ENCODE results near the gene FIGNL2. TPM values are rescaled to one million over a fixed set of nuclear protein-coding genes. Genes with fewer than 3 reads are reported as not detected.

The FIGNL2 gene
- total and polyA plus RNA-seq, 9 of the 15 experiments (the other 6 are each of a cell fraction or from before 2014, with no cell fraction given) = 0.01 TPM; not detected in 8

- peaks cover 0 to 10% of the 10 kb centered on the region in 2 experiments; a peak in 2 of 5 replicates for H3K4me1 ChIP-seq (replicated peaks in 1 of 2; ENCODE audit: control insufficient read depth in 2 of 2, insufficient read depth in 2 of 2, low read length in 2 of 2)
- ATAC-seq (no peak), DNase-seq (ENCODE audit: extremely low read depth in 1 of 4, low spot score in 3 of 4) (no peak), FAIRE-seq (no peak)
- no peaks in the 10 kb centered on the region for H3K9me1 ChIP-seq (ENCODE audit: control insufficient read depth, insufficient read depth, low read length)
- H2AFZ ChIP-seq (ENCODE audit: low read depth, low read length) = no peak overlapping the region
- intact Hi-C loops (cut with micrococcal nuclease) (no loop called here), in situ Hi-C loops (cut with MboI) (no loop called here)
- no peak overlapping the region for H3K4me2 ChIP-seq (ENCODE audit: insufficient read depth, low read length)
- TF ChIP-seq CHCHD3 (CRISPR knock-in tag; IDR thresholded peaks at IDR 0.05) (no peak), HNRNPK (IDR thresholded peaks at IDR 0.05; ENCODE audit: low read depth, low read length, poor library complexity, severe bottlenecking) (no peak), LARP7 (IDR thresholded peaks at IDR 0.05) (no peak), JUN (IDR thresholded peaks at IDR 0.05; ENCODE audit: borderline replicate concordance, low read depth, low read length) (no peak), JUN (CRISPR knock-in tag; IDR thresholded peaks at IDR 0.05; ENCODE audit: borderline replicate concordance) (no peak), ETV5 (CRISPR knock-in tag; IDR thresholded peaks at IDR 0.05; ENCODE audit: low read depth) (no peak)
- H3K27ac ChIP-seq (ENCODE audit: extremely low read depth, low read depth, low read length) = no peak overlapping the region
- no peak overlapping the region for H3K9ac ChIP-seq (ENCODE audit: insufficient read depth in 1 of 2, low read depth in 2 of 2, low read length in 2 of 2)
- H3K79me2 ChIP-seq (ENCODE audit: control insufficient read depth, insufficient read depth, low read length) = no peaks in the 10 kb centered on the region
- 2% methylated on average over 3 of the region's 3 CpGs for WGBS (ENCODE audit: insufficient coverage, low coverage, missing lambda C conversion rate)
- no TSS peak for BruUV-seq (replicated peaks)
- H3K27me3 ChIP-seq (ENCODE audit: control insufficient read depth in 2 of 2, insufficient read depth in 2 of 2, low read length in 2 of 2) = peaks cover 39 to 76% of the 10 kb centered on the region in 2 experiments
- ChIA-PET POLR2A (no interaction called here), CTCF (ENCODE audit: low intra/inter-chr PET ratio) (no interaction called here)
- no peaks in the 10 kb centered on the region for H3K36me3 ChIP-seq (ENCODE audit: control insufficient read depth, insufficient read depth, low read length)
- H3K9me3 ChIP-seq (replicated peaks; ENCODE audit: control insufficient read depth, insufficient read depth, low read depth, low read length) = no peaks in the 10 kb centered on the region
- no peak overlapping the region for H3K4me3 ChIP-seq
- H4K20me1 ChIP-seq (replicated peaks; ENCODE audit: control insufficient read depth, insufficient read depth, low read length) = peaks cover 4% of the 10 kb centered on the region; the same call in 1 of the 2 replicates
These were observed 12.5 kb upstream of the FIGNL2 start for GRCh38 chr12:51860986-51861385.

All from K562 (cell line).